ENCODE results near the gene SRD5A2.

Gene SRD5A2

DNA sequence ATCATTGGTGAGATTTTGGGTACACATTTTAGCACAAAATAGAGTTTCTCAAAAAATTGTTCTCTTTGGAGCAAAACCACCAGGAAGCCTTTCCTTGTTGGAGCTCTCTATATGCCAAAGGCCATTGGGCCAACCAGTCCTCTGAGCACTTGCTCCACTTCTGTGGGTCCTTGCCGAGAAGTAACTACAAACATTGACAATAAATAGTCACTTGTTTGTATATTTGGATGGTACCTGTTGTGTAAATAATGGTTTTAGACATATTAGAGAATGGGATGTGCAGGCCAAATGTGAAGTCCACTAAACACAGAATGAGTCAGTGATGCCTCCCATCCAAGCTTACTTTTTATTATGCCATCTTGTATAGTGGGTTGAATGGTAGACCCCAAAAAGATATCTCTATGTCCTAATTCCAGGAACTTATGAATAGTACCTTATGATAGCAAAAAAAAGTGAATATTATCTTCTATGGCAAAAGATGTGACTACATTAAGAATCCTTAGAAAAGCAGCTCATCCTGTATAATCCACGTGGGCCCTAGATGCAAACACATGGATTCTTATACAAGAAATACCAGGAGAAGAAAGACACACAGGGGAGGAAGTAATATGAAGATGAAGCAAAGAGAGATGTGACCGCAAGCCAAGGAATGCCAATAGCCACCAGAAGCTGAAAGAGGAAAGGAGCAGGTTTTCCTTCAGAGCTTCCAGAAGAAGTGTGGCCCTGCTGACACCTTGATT, 24.6 kb downstream of the SRD5A2 start:
- Mint-ChIP-seq H3K4me1 (no peaks in the 10 kb centered on the region), H3K4me3 (no peak overlapping the region), H3K9me3 (peaks cover 29% of the 10 kb centered on the region), H3K27me3 (no peaks in the 10 kb centered on the region), H3K27ac (no peak overlapping the region), H3K36me3 (no peaks in the 10 kb centered on the region)
- ATAC-seq = no peak

DNA sequence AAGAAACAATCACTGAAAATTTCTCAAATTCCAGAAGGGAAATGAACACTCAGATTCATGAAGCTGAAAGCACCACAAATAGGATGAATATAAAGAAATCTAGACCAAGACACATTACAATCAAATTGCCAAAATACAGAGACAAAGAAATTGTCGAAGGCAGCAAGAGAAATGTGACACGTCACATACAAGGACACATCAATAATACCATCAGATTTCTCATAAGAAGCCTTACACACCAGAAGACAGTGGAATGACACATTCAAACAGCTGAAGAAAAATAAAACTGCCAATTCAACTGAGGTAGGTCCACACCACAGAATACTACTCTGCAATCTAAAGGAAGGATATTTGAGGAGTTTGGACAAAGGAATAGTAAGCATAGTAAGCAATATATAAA, 27.4 kb downstream of the SRD5A2 start:
- Mint-ChIP-seq H3K4me1 (no peaks in the 10 kb centered on the region), H3K9me3 (peaks cover 33% of the 10 kb centered on the region), H3K27me3 (no peaks in the 10 kb centered on the region), H3K4me3 (no peak overlapping the region), H3K36me3 (no peaks in the 10 kb centered on the region), H3K27ac (no peak overlapping the region)
- ATAC-seq = no peak

DNA sequence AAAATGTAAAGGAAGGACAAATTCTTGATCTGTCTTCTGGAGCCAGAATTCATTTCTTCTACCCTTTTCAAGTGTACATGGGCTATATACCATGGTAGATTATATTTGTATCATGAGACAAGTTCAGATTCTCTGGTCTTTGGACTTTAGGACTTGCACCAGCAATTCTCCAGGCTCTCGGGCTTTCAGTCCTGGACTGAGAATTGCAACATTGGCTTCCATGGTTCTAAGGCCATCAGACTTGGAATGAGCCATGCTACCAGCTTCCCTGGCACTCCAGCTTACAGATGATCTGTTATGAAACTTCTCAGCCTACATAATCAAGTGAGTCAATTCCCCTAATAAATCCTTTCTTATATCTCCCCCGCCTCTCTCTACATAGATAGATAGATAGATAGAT, 33.3 kb downstream of the SRD5A2 start:
- Mint-ChIP-seq H3K36me3 (peaks cover 10% of the 10 kb centered on the region), H3K27ac (no peak overlapping the region), H3K9me3 (peaks cover 25% of the 10 kb centered on the region), H3K4me1 (no peaks in the 10 kb centered on the region), H3K4me3 (no peak overlapping the region), H3K27me3 (peaks cover 25% of the 10 kb centered on the region)
- no peak for ATAC-seq

DNA sequence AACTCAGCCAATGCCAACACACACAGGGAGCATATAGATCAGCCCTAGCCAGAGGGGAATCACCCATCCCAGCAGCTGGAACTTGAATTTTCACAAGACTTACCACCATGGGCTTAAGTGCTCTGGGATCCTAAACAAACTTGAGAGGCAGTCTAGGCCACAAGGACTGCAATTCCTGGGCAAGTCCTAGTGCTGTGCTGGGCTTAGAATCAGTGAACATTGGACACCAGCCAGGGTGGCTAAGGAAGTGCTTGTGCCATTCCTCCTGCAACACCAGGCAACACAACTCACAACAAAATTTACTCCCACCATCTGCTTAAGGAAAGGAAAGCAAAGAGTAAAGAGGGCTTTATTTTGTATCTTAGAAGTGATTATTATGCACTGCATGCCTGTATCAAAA, 38.9 kb downstream of the SRD5A2 start:
- no peak overlapping the region for H3K4me3 Mint-ChIP-seq

DNA sequence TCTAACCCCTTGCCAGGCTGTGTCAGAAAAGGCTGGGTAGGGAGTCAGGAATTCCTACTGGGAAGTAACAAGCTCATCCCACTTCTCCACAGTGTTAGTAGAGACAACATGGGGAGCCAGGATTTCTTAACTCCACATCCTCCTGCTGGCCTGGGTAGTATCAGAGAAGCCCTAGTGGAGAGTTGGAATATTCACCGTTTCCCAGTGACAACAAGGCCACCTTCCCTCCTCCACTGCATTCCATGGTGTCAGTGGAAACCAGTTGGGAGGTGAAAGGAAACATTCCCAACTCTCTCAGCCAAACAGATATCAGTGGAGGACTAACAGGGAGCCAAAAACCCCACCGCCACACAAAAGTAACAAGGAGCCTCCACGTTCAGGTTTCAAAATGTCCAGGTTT, 41.2 kb downstream of the SRD5A2 start:
- no peaks in the 10 kb centered on the region for H3K4me1 Mint-ChIP-seq
- no peak overlapping the region for H3K4me3 Mint-ChIP-seq
- peaks cover 14% of the 10 kb centered on the region for H3K9me3 Mint-ChIP-seq
- peaks cover 21% of the 10 kb centered on the region for H3K27me3 Mint-ChIP-seq
- no peak overlapping the region for H3K27ac Mint-ChIP-seq
- no peak for ATAC-seq
- peaks cover 10% of the 10 kb centered on the region for H3K36me3 Mint-ChIP-seq

More for the DNA sequence above, 38.9 kb downstream of the SRD5A2 start:
- H3K27ac Mint-ChIP-seq = no peak overlapping the region
- no peak for ATAC-seq
- H3K4me1 Mint-ChIP-seq = no peaks in the 10 kb centered on the region
- peaks cover 17% of the 10 kb centered on the region for H3K9me3 Mint-ChIP-seq
- H3K36me3 Mint-ChIP-seq = peaks cover 10% of the 10 kb centered on the region
- H3K27me3 Mint-ChIP-seq = peaks cover 25% of the 10 kb centered on the region

DNA sequence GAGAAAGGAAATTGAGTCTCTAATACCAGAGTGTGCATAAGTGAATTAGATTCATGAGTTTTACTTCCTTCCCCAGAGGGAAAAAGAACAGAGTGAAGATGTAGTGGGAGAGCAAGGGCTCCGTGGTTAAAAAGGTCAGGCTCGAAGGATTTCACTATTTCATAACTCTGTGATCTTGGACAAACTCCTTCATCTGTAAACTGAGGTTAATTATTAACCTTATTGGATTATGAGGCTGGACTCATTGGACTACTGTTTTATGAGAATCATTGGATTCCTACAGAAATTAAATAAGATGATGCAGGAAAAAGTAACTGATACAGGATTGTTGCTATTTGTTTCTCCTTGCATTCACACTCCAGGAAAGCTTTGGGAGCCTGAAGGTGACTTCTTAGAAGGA, 45.0 kb downstream of the SRD5A2 start:
- no peaks in the 10 kb centered on the region for H3K36me3 Mint-ChIP-seq
- H3K27ac Mint-ChIP-seq = no peak overlapping the region
- H3K27me3 Mint-ChIP-seq = peaks cover 14% of the 10 kb centered on the region
- no peaks in the 10 kb centered on the region for H3K4me1 Mint-ChIP-seq
- H3K4me3 Mint-ChIP-seq = no peak overlapping the region
- H3K9me3 Mint-ChIP-seq = no peaks in the 10 kb centered on the region
- ATAC-seq = no peak

DNA sequence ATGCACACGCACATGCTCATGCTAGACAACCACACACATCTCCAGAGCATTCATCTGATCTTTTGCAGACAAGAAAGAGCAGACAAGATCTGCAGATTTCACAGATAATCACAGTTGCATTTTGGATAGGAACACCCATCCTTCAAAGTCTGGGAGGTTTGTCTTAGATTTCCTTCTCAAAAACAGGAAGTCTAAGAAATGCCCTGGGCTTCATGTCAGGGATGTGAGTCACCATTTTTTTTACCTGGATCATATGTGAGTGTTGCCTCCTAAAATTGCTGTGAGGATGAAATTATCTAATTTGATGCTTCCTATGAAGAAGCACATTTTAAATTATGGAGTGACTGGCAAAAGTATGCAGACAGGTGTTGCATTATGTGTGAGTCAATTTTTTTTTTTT, 46.1 kb downstream of the SRD5A2 start:
- Mint-ChIP-seq H3K4me3 (no peak overlapping the region), H3K27me3 (peaks cover 25% of the 10 kb centered on the region), H3K4me1 (no peaks in the 10 kb centered on the region), H3K36me3 (no peaks in the 10 kb centered on the region), H3K27ac (no peak overlapping the region), H3K9me3 (no peaks in the 10 kb centered on the region)
- ATAC-seq = no peak

DNA sequence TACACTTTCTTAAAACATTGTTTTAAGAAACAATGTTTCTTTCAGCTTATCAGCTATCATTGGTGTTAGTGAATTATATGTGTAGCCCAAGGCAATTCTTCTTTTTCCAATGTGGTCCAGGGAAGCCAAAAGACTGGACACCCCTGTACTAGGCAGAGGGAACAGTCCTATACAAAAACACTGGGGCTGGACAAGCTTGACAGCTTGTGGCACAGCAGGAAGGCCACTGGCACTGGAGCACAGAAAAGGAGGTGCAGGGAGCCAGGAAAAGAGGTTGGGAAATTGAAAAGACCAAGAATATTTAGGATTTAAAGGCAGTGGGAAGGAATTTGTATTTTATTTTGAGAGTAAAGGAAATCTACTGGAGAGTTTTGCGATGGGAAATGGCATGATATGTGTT, 47.7 kb downstream of the SRD5A2 start:
- no peak overlapping the region for H3K27ac Mint-ChIP-seq
- H3K4me1 Mint-ChIP-seq = no peaks in the 10 kb centered on the region
- no peaks in the 10 kb centered on the region for H3K36me3 Mint-ChIP-seq
- ATAC-seq = no peak
- no peaks in the 10 kb centered on the region for H3K9me3 Mint-ChIP-seq
- H3K27me3 Mint-ChIP-seq = peaks cover 31% of the 10 kb centered on the region
- no peak overlapping the region for H3K4me3 Mint-ChIP-seq

DNA sequence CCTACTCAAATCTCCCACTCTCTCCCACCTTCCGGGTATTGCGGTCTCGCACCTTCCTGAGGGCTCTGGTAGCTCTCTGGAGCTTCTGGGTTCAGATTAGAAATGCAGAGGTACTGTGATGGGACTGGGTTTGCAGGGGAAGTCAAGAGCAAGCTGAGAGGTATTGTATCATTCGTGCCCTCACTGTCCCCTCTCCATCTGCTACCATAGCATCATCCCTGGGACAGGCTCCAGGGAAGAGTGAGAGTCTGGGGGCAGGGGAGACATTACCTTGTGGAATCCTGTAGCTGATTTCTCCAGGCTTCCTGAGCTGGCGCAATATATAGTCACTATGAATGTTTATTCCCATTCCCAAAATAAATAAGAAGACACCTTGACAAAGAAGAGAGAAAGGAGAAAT, 49.6 kb downstream of the SRD5A2 start:
- Mint-ChIP-seq H3K4me3 (no peak overlapping the region), H3K27me3 (peaks cover 41% of the 10 kb centered on the region), H3K36me3 (no peaks in the 10 kb centered on the region), H3K9me3 (no peaks in the 10 kb centered on the region), H3K27ac (no peak overlapping the region), H3K4me1 (no peaks in the 10 kb centered on the region)
- no peak for ATAC-seq

DNA sequence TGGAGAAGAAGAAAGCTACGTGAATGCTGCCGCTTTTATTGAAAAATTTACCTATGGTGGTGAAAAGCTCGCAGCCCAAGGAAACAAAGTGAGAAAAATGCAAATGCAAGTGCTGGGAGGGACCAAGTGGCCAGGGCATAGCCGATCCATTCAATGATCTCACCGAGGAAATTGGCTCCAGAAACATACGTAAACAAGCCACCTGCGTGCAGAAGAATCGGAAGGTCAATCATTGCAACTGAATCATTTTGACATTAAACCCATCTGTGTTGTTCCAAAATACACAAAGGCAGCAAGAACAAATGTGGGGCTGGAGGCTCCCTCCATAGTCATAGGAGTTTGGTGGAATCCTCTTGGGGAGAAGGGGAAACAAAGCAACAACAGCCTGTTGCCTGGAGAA, 51.5 kb downstream of the SRD5A2 start:
- Mint-ChIP-seq H3K27me3 (peaks cover 37% of the 10 kb centered on the region), H3K9me3 (no peaks in the 10 kb centered on the region), H3K36me3 (no peaks in the 10 kb centered on the region), H3K4me1 (no peaks in the 10 kb centered on the region), H3K27ac (no peak overlapping the region), H3K4me3 (no peak overlapping the region)
- ATAC-seq = no peak

DNA sequence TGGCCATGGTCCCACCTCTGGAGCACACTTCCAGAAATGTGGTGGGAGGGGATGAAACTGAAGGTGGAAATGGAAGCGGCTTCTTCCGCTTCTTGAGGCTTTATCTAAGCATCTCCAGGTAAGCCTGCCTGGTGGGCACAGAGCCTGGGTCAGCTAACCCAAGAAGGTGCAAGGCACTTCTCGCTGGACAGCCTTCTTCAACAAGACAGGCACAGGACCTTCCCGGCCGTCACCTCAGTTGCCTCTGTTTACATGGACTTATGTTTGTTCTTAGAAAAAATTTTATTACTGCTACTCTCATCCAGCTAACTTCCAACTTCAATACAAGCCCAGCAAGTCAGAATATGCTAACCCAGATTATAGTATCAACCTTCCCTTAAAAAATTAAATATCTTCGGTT, 51.9 kb downstream of the SRD5A2 start:
- no peak for ATAC-seq
- H3K36me3 Mint-ChIP-seq = no peaks in the 10 kb centered on the region
- no peak overlapping the region for H3K27ac Mint-ChIP-seq
- no peaks in the 10 kb centered on the region for H3K4me1 Mint-ChIP-seq
- no peaks in the 10 kb centered on the region for H3K9me3 Mint-ChIP-seq
- no peak overlapping the region for H3K4me3 Mint-ChIP-seq
- H3K27me3 Mint-ChIP-seq = peaks cover 37% of the 10 kb centered on the region

DNA sequence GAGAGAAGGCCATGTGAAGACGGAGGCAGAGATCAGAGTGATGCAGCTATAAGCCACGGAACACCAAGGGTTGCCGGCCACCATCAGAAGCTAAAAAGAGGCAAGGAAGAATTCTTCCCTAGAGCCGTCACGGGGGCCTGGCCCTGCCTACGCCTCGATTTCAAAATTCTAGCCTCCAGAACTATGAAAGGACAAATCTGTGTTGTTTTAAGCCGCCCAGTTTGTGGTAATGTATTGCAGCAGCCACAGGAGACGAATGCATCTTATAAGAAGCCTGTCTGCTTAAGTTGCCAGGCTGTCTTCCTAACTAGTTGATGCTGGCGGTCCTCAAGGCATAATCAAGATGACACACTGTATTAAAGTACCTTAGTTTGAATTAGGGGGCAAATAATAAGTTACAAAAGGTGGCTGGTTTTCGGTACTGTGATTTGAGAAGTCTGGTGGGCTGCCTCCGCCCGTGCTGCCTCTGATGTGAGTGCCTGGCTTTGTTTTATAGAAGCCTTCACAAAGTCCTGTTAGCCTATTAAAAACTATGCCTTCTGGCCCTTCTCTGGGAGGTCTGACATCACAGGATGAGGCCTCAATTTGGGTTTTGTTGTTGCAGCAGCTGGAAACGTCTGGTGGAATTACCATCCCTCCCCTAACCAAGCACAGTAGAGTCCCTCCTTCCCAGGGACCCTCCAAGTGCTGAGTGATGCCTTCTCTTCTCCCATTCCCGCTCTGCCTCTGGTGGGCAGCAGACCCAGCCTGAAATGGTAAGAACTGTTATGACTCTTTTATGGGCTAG, 53.6 kb downstream of the SRD5A2 start:
- Mint-ChIP-seq H3K27ac (no peak overlapping the region), H3K4me1 (no peaks in the 10 kb centered on the region), H3K36me3 (no peaks in the 10 kb centered on the region), H3K4me3 (no peak overlapping the region), H3K9me3 (no peaks in the 10 kb centered on the region), H3K27me3 (peaks cover 47% of the 10 kb centered on the region)
- no peak for ATAC-seq

DNA sequence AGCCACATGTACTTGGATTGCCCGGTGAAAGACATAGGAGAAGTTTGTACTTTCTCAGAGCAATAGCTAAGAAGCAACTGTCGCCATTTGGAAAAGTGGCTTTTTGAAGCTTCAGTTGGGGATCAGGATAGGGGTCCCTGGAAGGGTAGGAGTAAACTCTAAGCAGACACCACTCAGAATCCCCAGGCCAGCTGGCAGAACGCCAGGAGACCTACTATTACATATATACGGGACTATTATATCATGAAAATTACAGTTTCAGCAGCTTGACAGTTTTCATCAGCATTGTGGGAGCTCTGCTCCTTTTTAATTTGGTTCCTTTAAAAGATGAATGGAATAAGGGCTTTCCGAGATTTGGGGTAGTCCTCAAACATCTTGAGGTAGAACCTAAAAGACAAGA, 54.9 kb downstream of the SRD5A2 start:
- Mint-ChIP-seq H3K27ac (no peak overlapping the region), H3K4me1 (no peaks in the 10 kb centered on the region), H3K36me3 (no peaks in the 10 kb centered on the region), H3K4me3 (no peak overlapping the region), H3K27me3 (peaks cover 55% of the 10 kb centered on the region), H3K9me3 (no peaks in the 10 kb centered on the region)
- ATAC-seq = no peak

DNA sequence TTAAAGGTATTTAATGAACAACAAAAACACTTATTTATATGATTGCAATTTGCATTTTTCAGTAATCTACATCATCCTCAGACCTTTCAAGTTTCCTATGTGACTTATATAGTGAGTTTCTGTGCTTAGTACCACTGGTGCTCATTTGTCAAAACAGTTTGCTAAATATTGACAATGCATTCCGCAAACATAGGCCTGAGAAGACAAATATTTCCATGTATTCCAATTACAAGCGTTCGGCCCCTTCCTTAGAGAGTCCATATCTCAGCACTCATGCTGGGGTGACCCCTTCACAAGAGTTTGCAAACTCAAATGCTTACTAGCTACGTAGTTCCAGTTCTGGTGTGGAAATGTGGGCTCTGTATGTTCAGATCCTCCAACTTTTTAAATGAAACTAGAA, 56.1 kb downstream of the SRD5A2 start:
- peaks cover 47% of the 10 kb centered on the region for H3K27me3 Mint-ChIP-seq
- H3K27ac Mint-ChIP-seq = no peak overlapping the region
- ATAC-seq = no peak
- H3K4me1 Mint-ChIP-seq = no peaks in the 10 kb centered on the region
- no peaks in the 10 kb centered on the region for H3K9me3 Mint-ChIP-seq
- H3K36me3 Mint-ChIP-seq = no peaks in the 10 kb centered on the region
- no peak overlapping the region for H3K4me3 Mint-ChIP-seq

DNA sequence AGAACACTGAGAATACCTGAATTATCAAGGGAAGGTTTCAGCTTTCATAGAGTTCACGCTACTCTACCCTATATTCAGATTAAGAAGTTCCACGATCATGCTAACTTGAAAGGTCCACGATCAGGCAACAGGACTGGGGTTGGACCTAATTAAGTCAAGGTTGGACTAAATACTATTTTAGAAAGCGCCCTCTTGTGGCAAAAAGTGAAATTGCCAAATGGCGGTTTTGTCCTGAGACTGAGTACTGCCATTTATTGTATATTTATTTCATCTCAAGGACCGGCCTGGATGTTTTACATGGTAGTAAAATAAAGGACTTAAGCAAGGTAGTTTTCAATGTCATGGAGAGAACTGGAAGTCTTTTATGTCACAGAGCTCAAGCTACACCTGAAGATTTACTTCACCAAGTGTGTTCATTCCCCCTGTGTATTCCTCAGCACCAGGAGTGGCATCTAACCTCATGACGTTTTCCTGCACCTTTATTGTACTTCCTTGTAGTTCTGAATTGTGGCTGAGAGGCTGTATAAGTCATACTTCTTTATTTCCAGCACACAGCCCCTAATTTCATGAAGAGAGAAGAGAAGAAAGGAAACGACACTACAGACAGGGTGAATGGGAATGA, 56.8 kb downstream of the SRD5A2 start:
- no peaks in the 10 kb centered on the region for H3K9me3 Mint-ChIP-seq
- no peak for ATAC-seq
- peaks cover 42% of the 10 kb centered on the region for H3K27me3 Mint-ChIP-seq
- no peaks in the 10 kb centered on the region for H3K36me3 Mint-ChIP-seq
- no peak overlapping the region for H3K4me3 Mint-ChIP-seq
- no peaks in the 10 kb centered on the region for H3K4me1 Mint-ChIP-seq
- no peak overlapping the region for H3K27ac Mint-ChIP-seq

DNA sequence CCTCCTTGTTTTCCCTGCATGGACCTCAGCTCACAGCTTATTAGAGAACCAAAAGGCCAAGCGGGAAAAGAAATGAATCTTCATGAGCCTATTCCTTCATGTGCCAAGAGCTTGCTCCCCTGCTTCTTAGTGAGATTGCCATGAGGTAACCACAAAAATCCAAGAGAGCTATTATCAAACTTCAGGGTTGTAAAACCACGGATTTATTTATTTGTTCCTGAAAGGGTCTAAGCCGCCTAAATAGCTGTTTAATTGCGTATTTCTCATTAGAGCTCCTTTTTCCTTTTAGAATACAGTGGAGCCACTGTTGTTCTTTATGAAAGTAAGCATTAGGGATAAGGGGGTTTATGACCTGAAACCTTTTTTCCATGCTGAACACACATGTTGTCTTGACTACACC, 58.0 kb downstream of the SRD5A2 start:
- no peaks in the 10 kb centered on the region for H3K4me1 Mint-ChIP-seq
- H3K27me3 Mint-ChIP-seq = peaks cover 42% of the 10 kb centered on the region
- H3K4me3 Mint-ChIP-seq = no peak overlapping the region
- H3K27ac Mint-ChIP-seq = no peak overlapping the region
- no peaks in the 10 kb centered on the region for H3K36me3 Mint-ChIP-seq
- no peaks in the 10 kb centered on the region for H3K9me3 Mint-ChIP-seq
- ATAC-seq = no peak
